Measurements from ENCODE around the gene EVC2.

The EVC2 gene

DNA sequence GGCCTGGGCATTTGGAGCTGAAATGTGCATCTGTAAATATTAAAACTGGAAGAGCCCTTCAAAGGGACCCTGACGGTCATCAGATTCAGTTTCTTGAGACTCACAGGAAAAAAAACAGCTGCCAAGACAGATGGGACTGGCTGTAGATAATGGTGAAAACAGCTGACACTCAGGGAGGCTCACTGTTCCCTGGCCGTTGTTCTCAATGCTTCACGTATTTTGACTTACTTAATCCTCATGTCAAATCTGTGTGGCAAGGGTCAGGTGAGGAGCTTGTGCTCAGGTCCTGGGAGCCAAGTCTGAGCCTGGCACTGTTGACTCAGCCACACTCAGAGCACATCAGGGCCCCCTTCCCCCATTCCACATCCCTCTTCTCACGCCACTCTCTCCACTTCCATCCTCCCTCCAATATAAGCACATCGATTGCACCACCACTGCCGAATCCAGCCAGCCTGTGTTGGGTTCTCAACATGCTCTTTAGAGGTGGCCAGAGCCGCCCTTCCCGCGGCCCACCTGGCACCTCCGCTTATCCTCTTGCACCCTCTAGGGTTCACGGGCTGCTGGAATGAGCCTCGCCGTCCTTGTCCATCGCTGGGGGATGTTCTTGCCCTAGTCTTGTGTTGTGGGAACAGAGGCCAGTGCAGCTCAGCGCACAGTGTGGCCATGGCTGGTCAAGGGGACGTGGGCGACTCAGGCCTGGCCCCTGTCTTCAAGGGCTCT lies 42.7 kb upstream of the EVC2 start:
- no peak for TF ChIP-seq CTCF (IDR thresholded peaks at IDR 0.05; ENCODE audit: low read depth, low read length, missing control alignments)
- no peak for DNase-seq (ENCODE audit: low read depth)
- H3K4me3 ChIP-seq (ENCODE audit: low read depth, low read length), result no peak overlapping the region

GRCh38 chr4:5750052-5750945 lies 41.9 kb upstream of the EVC2 start:
- no peak for TF ChIP-seq CTCF (IDR thresholded peaks at IDR 0.05; ENCODE audit: low read depth, low read length, missing control alignments)
- DNase-seq (ENCODE audit: low read depth), result no peak
- no peak overlapping the region for H3K4me3 ChIP-seq (ENCODE audit: low read depth, low read length)

GRCh38 chr4:5749568-5749967 lies 41.2 kb upstream of the EVC2 start:
- no peak for DNase-seq (ENCODE audit: low read depth)
- H3K4me3 ChIP-seq (ENCODE audit: low read depth, low read length), result no peak overlapping the region
- TF ChIP-seq CTCF (IDR thresholded peaks at IDR 0.05; ENCODE audit: low read depth, low read length, missing control alignments), result no peak

DNA sequence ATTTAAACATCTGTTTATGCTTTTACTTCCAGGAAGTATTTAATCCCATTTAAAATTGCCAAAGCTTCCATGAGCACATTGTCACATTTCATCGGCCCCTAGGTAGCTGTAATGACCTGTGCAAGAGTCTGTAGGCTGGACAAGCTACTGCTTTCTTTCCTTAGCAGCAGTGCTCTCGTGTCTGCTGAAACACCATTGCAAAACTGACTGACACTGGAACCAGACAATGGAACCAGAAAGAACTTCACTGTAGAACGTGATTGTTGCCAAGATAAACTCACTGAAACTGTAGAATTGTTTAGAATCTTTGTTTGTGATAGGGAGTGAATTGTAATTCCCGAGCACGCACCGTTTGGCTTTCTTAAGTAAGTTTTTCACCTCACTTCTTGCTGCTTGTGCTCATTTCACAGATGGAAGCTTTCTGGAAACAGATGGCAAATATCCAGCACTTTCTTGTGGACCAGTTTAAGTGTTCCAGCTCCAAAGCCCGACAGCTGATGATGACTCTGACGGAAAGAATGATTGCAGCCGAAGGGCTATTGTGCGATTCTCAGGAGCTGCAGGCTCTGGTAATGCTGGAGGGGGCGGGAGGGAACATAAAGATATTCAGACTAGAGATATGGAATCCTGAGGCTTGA lies 39.5 kb upstream of the EVC2 start:
- TF ChIP-seq CTCF (IDR thresholded peaks at IDR 0.05; ENCODE audit: low read depth, low read length, missing control alignments), result no peak
- DNase-seq (ENCODE audit: low read depth), result no peak
- no peak overlapping the region for H3K4me3 ChIP-seq (ENCODE audit: low read depth, low read length)

- no peak for DNase-seq (ENCODE audit: low read depth)
- no peak for TF ChIP-seq CTCF (IDR thresholded peaks at IDR 0.05; ENCODE audit: low read depth, low read length, missing control alignments)
- no peak overlapping the region for H3K4me3 ChIP-seq (ENCODE audit: low read depth, low read length)
These were observed 38.7 kb upstream of the EVC2 start for GRCh38 chr4:5746829-5747737.

- no peak for DNase-seq (ENCODE audit: low read depth)
- H3K4me3 ChIP-seq (ENCODE audit: low read depth, low read length), result no peak overlapping the region
- TF ChIP-seq CTCF (IDR thresholded peaks at IDR 0.05; ENCODE audit: low read depth, low read length, missing control alignments), result no peak
These were observed 37.9 kb upstream of the EVC2 start for GRCh38 chr4:5746250-5746649.
